IPS DF 6.9 (cell line): ENCODE results near the gene TCF20.
A peak's percentile ranks its signal among the peaks of the same experiment; 100 is the strongest.

Source experiments
- DNase-seq: peaks from one replicate; pipeline ENCODE4 v3.0.0-alpha.2; 2013; ENCODE audit warnings: low read depth, low spot score
- H3K27ac ChIP-seq: one replicate; pipeline ENCODE4 v1.5.1; 2013; ENCODE audit warnings: low read length, control low read depth
- H3K27me3 ChIP-seq: 2 replicates; pipeline ENCODE4 v1.6.1; 2013; ENCODE audit warnings: mild to moderate bottlenecking, low read length; ENCODE audit not compliant: control insufficient read depth, insufficient read depth
- H3K36me3 ChIP-seq: 2 replicates; pipeline ENCODE4 v1.6.1; 2013; ENCODE audit warnings: low read length; ENCODE audit not compliant: control insufficient read depth, insufficient read depth
- H3K4me1 ChIP-seq: 2 replicates; pipeline ENCODE4 v1.6.1; 2013; ENCODE audit warnings: low read length; ENCODE audit not compliant: control insufficient read depth, insufficient read depth
- H3K4me3 ChIP-seq: 2 replicates; pipeline ENCODE4 v1.5.1; 2013; ENCODE audit warnings: mild to moderate bottlenecking, low read length
- H3K9me3 ChIP-seq: 2 replicates; pipeline ENCODE4 v1.6.1; 2013; ENCODE audit warnings: low read length, inconsistent platforms; ENCODE audit not compliant: control insufficient read depth, insufficient read depth
- WGBS: extraction: QIAGEN DNeasy Blood & Tissue Kit; methylation state at CpG from one replicate; pipeline ENCODE4 v1.1.7; 2013; ENCODE audit warnings: mixed read lengths, missing lambda C conversion rate; ENCODE audit not compliant: insufficient read length, insufficient coverage; 5-methylcytosine and 5-hydroxymethylcytosine counted together

Gene TCF20

GRCh38 chr22:42310291-42311015 lies 40.0 kb upstream of the TCF20 start:
- DNase-seq: no peak
- Histone ChIP-seq H3K4me3 (no peak overlapping the region), H3K9me3 (no peaks in the 10 kb centered on the region), H3K27ac (no peak overlapping the region), H3K36me3 (no peaks in the 10 kb centered on the region; the same call in 1 of the 2 replicates), H3K27me3 (no peaks in the 10 kb centered on the region), H3K4me1 (peaks cover 12% of the 10 kb centered on the region)
- no CpG with 5 or more reads among the region's 16 CpGs for WGBS

- Histone ChIP-seq H3K4me1 (peaks cover 12% of the 10 kb centered on the region), H3K4me3 (no peak overlapping the region), H3K27ac (no peak overlapping the region), H3K27me3 (no peaks in the 10 kb centered on the region), H3K36me3 (no peaks in the 10 kb centered on the region; the same call in 1 of the 2 replicates), H3K9me3 (no peaks in the 10 kb centered on the region)
- WGBS: no CpG with 5 or more reads among the region's 3 CpGs
- no peak for DNase-seq
Measured at GRCh38 chr22:42309865-42310264, 39.4 kb upstream of the TCF20 start.

GRCh38 chr22:42308892-42309468 lies 38.5 kb upstream of the TCF20 start:
- Histone ChIP-seq H3K9me3 (no peaks in the 10 kb centered on the region), H3K36me3 (no peaks in the 10 kb centered on the region; the same call in 1 of the 2 replicates), H3K27me3 (no peaks in the 10 kb centered on the region), H3K4me3 (no peak overlapping the region), H3K4me1 (peaks cover 12% of the 10 kb centered on the region), H3K27ac (no peak overlapping the region)
- no CpG with 5 or more reads among the region's 17 CpGs for WGBS
- DNase-seq: no peak

- Histone ChIP-seq H3K36me3 (no peaks in the 10 kb centered on the region; the same call in 1 of the 2 replicates), H3K27ac (no peak overlapping the region), H3K27me3 (no peaks in the 10 kb centered on the region), H3K4me1 (peaks cover 10% of the 10 kb centered on the region), H3K4me3 (no peak overlapping the region), H3K9me3 (no peaks in the 10 kb centered on the region)
- DNase-seq: no peak
- WGBS: no CpG with 5 or more reads among the region's 18 CpGs
Measured at GRCh38 chr22:42307806-42308563, 37.5 kb upstream of the TCF20 start.

GRCh38 chr22:42306010-42306409 lies 35.6 kb upstream of the TCF20 start:
- Histone ChIP-seq H3K9me3 (no peaks in the 10 kb centered on the region), H3K4me1 (peaks cover 14% of the 10 kb centered on the region), H3K27ac (no peak overlapping the region), H3K36me3 (no peaks in the 10 kb centered on the region; the same call in 1 of the 2 replicates), H3K4me3 (no peak overlapping the region), H3K27me3 (no peaks in the 10 kb centered on the region)
- DNase-seq: no peak
- WGBS: no CpG with 5 or more reads among the region's 18 CpGs

GRCh38 chr22:42304324-42304790 lies 33.9 kb upstream of the TCF20 start:
- WGBS: no CpG with 5 or more reads among the region's 8 CpGs
- Histone ChIP-seq H3K27me3 (no peaks in the 10 kb centered on the region), H3K9me3 (no peaks in the 10 kb centered on the region), H3K4me1 (peaks cover 19% of the 10 kb centered on the region), H3K27ac (no peak overlapping the region), H3K36me3 (no peaks in the 10 kb centered on the region; the same call in 1 of the 2 replicates), H3K4me3 (peak overlapping the region; percentile 7; the same call in 1 of the 2 replicates)
- no peak for DNase-seq

GRCh38 chr22:42303396-42304323 lies 33.2 kb upstream of the TCF20 start:
- Histone ChIP-seq H3K4me3 (peak overlapping the region; percentile 7; the same call in 1 of the 2 replicates), H3K4me1 (peaks cover 25% of the 10 kb centered on the region), H3K27ac (no peak overlapping the region), H3K36me3 (no peaks in the 10 kb centered on the region; the same call in 1 of the 2 replicates), H3K9me3 (no peaks in the 10 kb centered on the region), H3K27me3 (no peaks in the 10 kb centered on the region)
- no CpG with 5 or more reads among the region's 21 CpGs for WGBS
- no peak for DNase-seq

- H3K27me3 ChIP-seq: no peaks in the 10 kb centered on the region
- WGBS: no CpG with 5 or more reads among the region's 12 CpGs
- DNase-seq: no peak
- no peaks in the 10 kb centered on the region for H3K9me3 ChIP-seq
- no peak overlapping the region for H3K4me3 ChIP-seq
- H3K4me1 ChIP-seq: peaks cover 31% of the 10 kb centered on the region
- H3K27ac ChIP-seq: no peak overlapping the region
- H3K36me3 ChIP-seq: no peaks in the 10 kb centered on the region; the same call in 1 of the 2 replicates
Measured at GRCh38 chr22:42301742-42302102, 31.3 kb upstream of the TCF20 start.

DNA sequence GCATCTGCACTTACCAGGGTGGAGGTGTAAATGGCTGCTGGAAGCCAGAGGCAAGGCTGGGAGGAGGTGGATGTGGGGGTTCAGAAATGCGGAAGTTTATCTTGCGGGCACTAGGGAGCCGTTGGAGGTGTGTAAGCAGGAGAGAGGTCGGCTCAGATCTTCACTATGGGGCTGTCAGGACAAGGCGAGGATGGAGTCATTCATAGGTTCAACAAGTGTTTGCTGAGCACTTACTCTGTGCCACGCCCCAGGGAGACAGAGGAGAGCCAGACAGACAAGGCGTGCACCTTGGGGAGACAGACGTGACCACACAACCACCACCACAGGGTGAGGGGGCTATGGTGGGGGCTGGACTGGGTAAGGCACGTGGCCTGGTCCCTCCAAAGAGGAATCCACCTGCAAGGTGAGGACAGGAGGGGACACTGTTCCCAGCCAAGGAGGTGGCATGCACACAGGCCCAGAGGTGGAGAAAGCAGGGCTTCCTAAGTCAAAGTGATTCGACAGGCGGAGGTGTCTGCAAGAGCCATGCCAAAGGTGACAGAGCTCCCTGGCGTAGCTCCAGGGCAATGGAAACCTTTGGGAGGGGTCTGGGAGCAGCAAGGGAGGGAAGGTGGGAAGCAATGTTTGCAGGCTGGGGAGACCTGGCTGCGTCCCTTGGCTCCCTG lies 30.8 kb upstream of the TCF20 start:
- H3K27me3 ChIP-seq: no peaks in the 10 kb centered on the region
- DNase-seq: no peak
- WGBS: no CpG with 5 or more reads among the region's 13 CpGs
- H3K9me3 ChIP-seq: no peaks in the 10 kb centered on the region
- peaks cover 29% of the 10 kb centered on the region for H3K4me1 ChIP-seq
- H3K27ac ChIP-seq: no peak overlapping the region
- no peaks in the 10 kb centered on the region; the same call in 1 of the 2 replicates for H3K36me3 ChIP-seq
- H3K4me3 ChIP-seq: no peak overlapping the region
